Kidney (tissue), 14 donors: ENCODE results near the gene ST3GAL3. TPM values are rescaled to one million over a fixed set of nuclear protein-coding genes. Genes with fewer than 3 reads are reported as not detected.

Source experiments
- DNase-seq, 5 donors: peaks; one replicate each; pipeline ENCODE4 v3.0.0-alpha.2; 2013 to 2020
- FAIRE-seq: peaks from 2 replicates; lab custom pipeline; 2012; peaks lifted over from hg19 to GRCh38; lab: Jason Lieb, UNC
- H3K27ac ChIP-seq, 2 donors: one replicate each; pipeline ENCODE4 v1.7.0; 2013; ENCODE audit warnings: low read depth in 2 of 2, low read length in 2 of 2, inconsistent platforms in 1 of 2
- H3K27me3 ChIP-seq: one replicate; pipeline ENCODE4 v1.7.1; 2013; ENCODE audit warnings: low read length, inconsistent platforms; ENCODE audit not compliant: control insufficient read depth, insufficient read depth
- H3K36me3 ChIP-seq, 3 donors: one replicate each; pipeline versions ENCODE4 v1.7.0 to v1.7.1; 2013; ENCODE audit warnings: low read length in 3 of 3, control low read depth in 1 of 3, inconsistent platforms in 1 of 3; ENCODE audit not compliant: insufficient read depth in 3 of 3, control insufficient read depth in 2 of 3
- H3K4me1 ChIP-seq, 3 donors: one replicate each; pipeline versions ENCODE4 v1.7.0 to v1.7.1; 2013; ENCODE audit warnings: low read length in 3 of 3, inconsistent platforms in 1 of 3, low read depth in 1 of 3; ENCODE audit not compliant: control insufficient read depth in 2 of 3, insufficient read depth in 2 of 3
- H3K4me3 ChIP-seq, 3 donors: one replicate each; pipeline versions ENCODE4 v1.7.0 to v1.8.1; 2013; ENCODE audit warnings: low read length in 3 of 3, control low read depth in 1 of 3, inconsistent platforms in 1 of 3
- H3K9ac ChIP-seq, 3 donors: one replicate each; pipeline versions ENCODE4 v1.7.0 to v1.7.1; 2013; ENCODE audit warnings: low read length in 3 of 3, control low read depth in 1 of 3, inconsistent platforms in 1 of 3
- H3K9me3 ChIP-seq, 3 donors: one replicate each; pipeline versions ENCODE4 v1.7.0 to v1.7.1; 2013; ENCODE audit warnings: low read length in 3 of 3, control low read depth in 1 of 3, inconsistent platforms in 1 of 3; ENCODE audit not compliant: control insufficient read depth in 2 of 3, insufficient read depth in 1 of 3
- intact Hi-C: fragments of 100-400 bp; cut with DNase I; formaldehyde crosslinking; loops from one replicate; pipeline ENCODE4 v1.11.1; 2022
- polyA plus RNA-seq: library from polyadenylated mRNA; stranded (reverse); fragments of 350-450 nt; fragmentation: Illumina TruSeq; extraction: RNeasy Lipid Tissue Mini Kit (QIAGEN cat#74804); gene quantifications from one replicate; pipeline ENCODE4 v1.2.3, GENCODE V29; 2014; ENCODE audit warnings: low read depth, low replicate concordance; ENCODE audit not compliant: insufficient read depth
- total RNA-seq: library from RNA; stranded (reverse); fragmentation: NEBNext Ultra II Directional; extraction: Animal tissue kit (Norgen Biotek cat#: 25700); gene quantifications from one replicate; pipeline ENCODE4 v1.2.1, GENCODE V29; 2021
- TF ChIP-seq, protein P1 (sequence below): IDR thresholded peaks from 3 replicates; pipeline ENCODE4 v1.5.1; 2012; ENCODE audit warnings: mild to moderate bottlenecking, moderate library complexity, borderline replicate concordance; ENCODE audit not compliant: insufficient read depth; ENCODE audit errors: extremely low read depth
- donor health status: control.
- donor health status: control.
- donor health status: control.
- donor health status: control.
- donor health status: control.
- donor health status: DM: yes; HTN: yes; CAD: no.
- donor health status: Normal renal cell carcinoma (clear cell type).

Gene ST3GAL3
- total and polyA plus RNA-seq, 2 donors from 2014 or later = 15.3 to 21.3 TPM

DNA sequence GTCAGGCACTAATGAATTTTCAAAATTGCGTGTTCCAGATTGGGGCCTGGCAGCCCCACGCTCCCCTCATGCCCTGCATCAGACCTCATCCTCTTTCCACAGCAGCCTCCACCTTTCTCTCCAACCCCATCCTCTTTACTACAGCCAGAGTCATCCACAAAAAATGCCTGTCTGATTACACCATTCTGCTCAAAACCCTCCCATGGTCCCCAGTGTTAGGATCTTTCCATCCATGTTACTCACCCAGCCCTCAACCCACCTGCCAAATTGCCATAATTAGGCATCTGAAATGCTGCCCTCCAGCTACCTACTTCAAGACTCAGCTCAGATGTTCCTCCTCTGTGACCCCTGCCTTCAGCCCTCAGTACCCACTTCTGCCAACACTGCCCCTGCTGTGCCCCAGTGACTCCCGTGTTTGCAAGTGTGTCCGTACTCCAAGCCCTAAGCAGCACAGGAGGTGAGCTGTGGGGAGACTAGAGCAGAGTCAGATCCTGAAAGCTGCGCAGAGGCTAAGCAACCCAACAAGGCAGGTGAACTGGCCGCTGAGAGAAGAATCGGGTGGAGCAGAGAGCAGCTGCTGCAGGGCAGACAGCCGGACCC, 225.6 kb downstream of the ST3GAL3 start:
- no peaks in the 10 kb centered on the region for H3K36me3 ChIP-seq
- H3K9me3 ChIP-seq = no peaks in the 10 kb centered on the region
- TF ChIP-seq, protein P1, sequence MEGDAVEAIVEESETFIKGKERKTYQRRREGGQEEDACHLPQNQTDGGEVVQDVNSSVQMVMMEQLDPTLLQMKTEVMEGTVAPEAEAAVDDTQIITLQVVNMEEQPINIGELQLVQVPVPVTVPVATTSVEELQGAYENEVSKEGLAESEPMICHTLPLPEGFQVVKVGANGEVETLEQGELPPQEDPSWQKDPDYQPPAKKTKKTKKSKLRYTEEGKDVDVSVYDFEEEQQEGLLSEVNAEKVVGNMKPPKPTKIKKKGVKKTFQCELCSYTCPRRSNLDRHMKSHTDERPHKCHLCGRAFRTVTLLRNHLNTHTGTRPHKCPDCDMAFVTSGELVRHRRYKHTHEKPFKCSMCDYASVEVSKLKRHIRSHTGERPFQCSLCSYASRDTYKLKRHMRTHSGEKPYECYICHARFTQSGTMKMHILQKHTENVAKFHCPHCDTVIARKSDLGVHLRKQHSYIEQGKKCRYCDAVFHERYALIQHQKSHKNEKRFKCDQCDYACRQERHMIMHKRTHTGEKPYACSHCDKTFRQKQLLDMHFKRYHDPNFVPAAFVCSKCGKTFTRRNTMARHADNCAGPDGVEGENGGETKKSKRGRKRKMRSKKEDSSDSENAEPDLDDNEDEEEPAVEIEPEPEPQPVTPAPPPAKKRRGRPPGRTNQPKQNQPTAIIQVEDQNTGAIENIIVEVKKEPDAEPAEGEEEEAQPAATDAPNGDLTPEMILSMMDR = no peak
- H3K4me1 ChIP-seq = peaks cover 0 to 26% (median 16%) of the 10 kb centered on the region in 3 donors
- H3K27ac ChIP-seq = no peak overlapping the region
- H3K9ac ChIP-seq = peak overlapping the region in 1 of 3 donors; percentile 51
- intact Hi-C loops = loop anchor here (5.0 kb wide), 1 partner anchor 166 kb away; no protein-coding TSS in a partner anchor
- peak overlapping the region in 2 of 3 donors; percentile 20 to 54 for H3K4me3 ChIP-seq
- no peak for FAIRE-seq
- no peaks in the 10 kb centered on the region for H3K27me3 ChIP-seq
- DNase-seq = peak in 2 of 5 donors; percentile 26 to 29

DNA sequence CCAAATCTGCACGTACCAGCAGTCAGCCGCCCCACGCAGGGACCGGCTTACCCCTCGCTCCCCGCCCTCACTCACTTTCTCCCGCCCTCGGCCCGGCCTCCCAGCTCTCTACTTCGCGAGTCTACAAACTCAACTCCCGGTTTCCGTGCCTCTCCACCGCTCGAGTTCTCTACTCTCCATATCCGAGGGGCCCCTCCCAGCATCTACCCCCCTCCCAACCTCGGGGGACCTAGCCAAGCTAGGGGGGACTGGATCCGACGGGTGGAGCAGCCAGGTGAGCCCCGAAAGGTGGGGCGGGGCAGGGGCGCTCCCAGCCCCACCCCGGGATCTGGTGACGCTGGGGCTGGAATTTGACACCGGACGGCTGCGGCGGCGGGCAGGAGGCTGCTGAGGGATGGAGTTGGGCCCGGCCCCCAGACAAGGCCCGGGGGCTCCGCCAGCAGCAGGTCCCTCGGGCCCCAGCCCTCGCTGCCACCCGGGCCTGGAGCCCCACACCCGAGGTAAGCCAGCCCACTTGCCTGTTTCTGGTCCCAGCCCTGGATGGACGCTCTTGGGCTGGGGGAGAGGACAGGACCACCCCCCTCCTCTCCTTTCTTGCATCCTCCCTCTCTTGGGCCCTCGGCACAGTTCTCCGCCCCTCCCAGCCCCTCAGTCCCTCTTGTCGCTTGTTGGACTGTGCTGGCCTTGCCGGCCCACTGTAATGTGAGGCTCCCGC, 226.2 kb downstream of the ST3GAL3 start, which contains the start of gene ARTN:
ARTN (plus strand) TSS at position 416 of the 715 bp plus-strand sequence. CDS start 1,856 bp downstream, outside the sequence.
- no peaks in the 10 kb centered on the region for H3K36me3 ChIP-seq
- DNase-seq (peak in 4 of 5 donors; percentile 64 to 73 (median 66)), FAIRE-seq (no peak)
- intact Hi-C loops = loop anchor here (5.0 kb wide), 1 partner anchor 166 kb away; no protein-coding TSS in a partner anchor
- H3K9ac ChIP-seq = peak within 1 kb of the TSS in 1 of 3 donors; percentile 51
- H3K4me3 ChIP-seq = peak within 1 kb of the TSS; percentile 20 to 54 (median 30)
- no peaks in the 10 kb centered on the region for H3K27me3 ChIP-seq
- H3K4me1 ChIP-seq = peaks cover 0 to 32% (median 21%) of the 10 kb centered on the region in 3 donors
- H3K27ac ChIP-seq = no peak within 1 kb of the TSS
- no peaks in the 10 kb centered on the region for H3K9me3 ChIP-seq
- TF ChIP-seq, protein P1 = no peak

DNA sequence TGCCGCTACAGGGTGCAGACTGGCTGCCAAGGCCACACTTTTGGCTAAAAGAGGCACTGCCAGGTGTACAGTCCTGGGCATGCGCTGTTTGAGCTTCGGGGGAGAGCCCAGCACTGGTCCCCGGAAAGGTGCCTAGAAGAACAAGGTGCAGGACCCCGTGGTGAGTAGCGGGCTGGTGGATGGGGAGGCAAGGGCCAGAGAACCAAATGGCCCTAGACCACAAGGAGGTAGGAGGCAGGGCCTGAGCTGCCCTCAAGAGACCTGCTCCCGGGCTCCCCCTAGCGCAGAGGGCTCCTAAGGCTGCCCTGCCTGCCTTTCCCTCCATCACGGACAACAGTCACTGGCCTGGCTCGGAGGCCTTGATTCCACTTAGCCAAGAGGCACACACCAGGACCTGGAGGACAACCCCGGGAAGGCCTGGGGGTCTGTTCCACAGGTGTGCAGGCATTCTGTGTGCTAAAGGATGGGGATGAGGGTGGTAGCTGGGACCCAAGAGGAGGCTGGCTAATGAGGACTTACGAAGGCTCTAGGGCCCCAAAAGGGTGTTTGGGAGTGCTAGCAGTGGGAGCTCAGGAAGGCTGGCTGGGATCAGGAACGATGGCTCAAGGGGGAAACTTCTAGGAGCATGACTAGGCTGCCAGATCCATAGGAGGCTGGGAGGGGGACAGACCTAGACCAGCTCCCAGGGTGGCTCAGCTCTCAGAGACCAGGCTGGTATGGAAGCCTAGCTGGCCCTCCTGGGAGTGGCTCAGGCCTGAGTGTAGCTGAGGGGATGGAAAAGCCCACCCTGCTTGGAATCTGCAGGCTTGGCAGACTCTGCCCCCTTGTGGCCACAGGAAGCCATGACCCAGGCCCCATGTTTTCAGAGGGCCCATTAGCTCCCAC, 227.0 kb downstream of the ST3GAL3 start:
- TF ChIP-seq, protein P1 = peak; percentile 87
- intact Hi-C loops = loop anchor here (5.0 kb wide), 1 partner anchor 167 kb away; no protein-coding TSS in a partner anchor
- Histone ChIP-seq H3K27ac (no peak overlapping the region), H3K36me3 (no peaks in the 10 kb centered on the region), H3K4me1 (peaks cover 0 to 33% (median 21%) of the 10 kb centered on the region in 3 donors), H3K9me3 (no peaks in the 10 kb centered on the region), H3K9ac (no peak overlapping the region), H3K27me3 (no peaks in the 10 kb centered on the region), H3K4me3 (no peak overlapping the region)
- no peak for FAIRE-seq
- peak; percentile 82 to 88 (median 83) for DNase-seq
